PC-3 (cell line): ENCODE data around the gene CDC34. TPM values are rescaled to one million over a fixed set of nuclear protein-coding genes. Genes with fewer than 3 reads are reported as not detected.

Experiments
- ATAC-seq: fragments of 200-7000 bp; cut with Tn5 transposase; 2 replicates; pipeline ENCODE4 v1.9.1; 2020; ENCODE audit warnings: mild to moderate bottlenecking, moderate library complexity
- BruUV-seq: library from RNA; stranded (reverse); fragments of 400-500 nt; replicated peaks from 2 replicates; lab custom pipeline; 2021; lab: Mats Ljungman, UMichigan
- CTCF ChIA-PET: fragments of 300-600 bp; sonication (Branson Sonifier 250); formaldehyde crosslinking; loops from one replicate; lab custom pipeline; 2022; ENCODE audit warnings: antibody characterized with exemption; lab: Charles Lee
- POLR2A ChIA-PET: fragments of 300-600 bp; sonication (Branson Sonifier 250); formaldehyde crosslinking; loops from one replicate; lab custom pipeline; 2022; ENCODE audit warnings: antibody characterized with exemption; ENCODE audit not compliant: unreplicated experiment; lab: Charles Lee
- DNase-seq: peaks from one replicate; pipeline ENCODE4 v3.0.0-alpha.2; 2015
- H2AFZ ChIP-seq: fragments of 300-600 bp; sonication (generic); 2 replicates; pipeline ENCODE4 v1.6.0; 2016; ENCODE audit warnings: antibody characterized with exemption, low read length
- H3F3A ChIP-seq: fragments of 300-600 bp; sonication (generic); one replicate; pipeline ENCODE4 v1.6.0; 2017; ENCODE audit warnings: antibody characterized with exemption, low read length, control low read depth, mild to moderate bottlenecking; ENCODE audit not compliant: unreplicated experiment
- H3K27ac ChIP-seq: fragments of 300-600 bp; sonication (generic); 2 replicates; pipeline ENCODE4 v1.5.1; 2016; ENCODE audit warnings: mild to moderate bottlenecking, low read length
- H3K27me3 ChIP-seq: fragments of 300-600 bp; sonication (generic); 2 replicates; pipeline ENCODE4 v1.6.1; 2016; ENCODE audit warnings: low read length, mixed read lengths
- H3K36me3 ChIP-seq: fragments of 300-600 bp; sonication (generic); 2 replicates; pipeline ENCODE4 v1.6.1; 2016; ENCODE audit warnings: low read depth, mixed run types, low read length, mixed read lengths
- H3K4me1 ChIP-seq: fragments of 300-600 bp; sonication (generic); 2 replicates; pipeline ENCODE4 v1.5.1; 2016; ENCODE audit warnings: low read length; ENCODE audit not compliant: insufficient read depth
- H3K4me2 ChIP-seq: fragments of 300-600 bp; sonication (generic); 2 replicates; pipeline ENCODE4 v1.6.0; 2016; ENCODE audit warnings: low read length
- H3K4me3 ChIP-seq: fragments of 300-600 bp; sonication (generic); 2 replicates; pipeline ENCODE4 v1.5.1; 2016; ENCODE audit warnings: mild to moderate bottlenecking, low read length, mixed read lengths
- H3K79me2 ChIP-seq: fragments of 300-600 bp; sonication (generic); 2 replicates; pipeline ENCODE4 v1.6.1; 2017; ENCODE audit warnings: low read length, mixed read lengths
- H3K9ac ChIP-seq: fragments of 300-600 bp; sonication (generic); 2 replicates; pipeline ENCODE4 v1.6.0; 2016; ENCODE audit warnings: mild to moderate bottlenecking, low read length
- H3K9me2 ChIP-seq: fragments of 300-600 bp; sonication (generic); replicated peaks from 2 replicates; pipeline ENCODE4 v1.6.1; 2016; ENCODE audit warnings: mixed run types, low read length, mixed read lengths
- H3K9me3 ChIP-seq: fragments of 300-600 bp; sonication (generic); 2 replicates; pipeline ENCODE4 v1.6.1; 2016; ENCODE audit warnings: low read length, mixed read lengths
- H4K20me1 ChIP-seq: fragments of 300-600 bp; sonication (generic); 2 replicates; pipeline ENCODE4 v1.6.1; 2016; ENCODE audit warnings: low read length, mixed read lengths
- EZH2 ChIP-seq: fragments of 300-600 bp; sonication (generic); IDR thresholded peaks from one replicate; pipeline ENCODE4 v1.6.1; 2017; ENCODE audit warnings: antibody characterized with exemption, mild to moderate bottlenecking, low read length; ENCODE audit not compliant: unreplicated experiment
- EZH2phosphoT487 ChIP-seq: fragments of 300-600 bp; sonication (generic); IDR thresholded peaks from 2 replicates; pipeline ENCODE4 v1.6.1; 2018; ENCODE audit warnings: mild to moderate bottlenecking, antibody characterized with exemption, low read length, borderline replicate concordance
- intact Hi-C: fragments of 100-400 bp; cut with micrococcal nuclease; formaldehyde crosslinking; loops from 2 replicates; pipeline ENCODE4 v1.9.0; 2023
- total RNA-seq: library from RNA; depleted of rRNA; stranded (reverse); fragments of >200 nt; gene quantifications from 2 replicates; pipeline ENCODE4 v1.2.3, GENCODE V29; 2014
- TF ChIP-seq, protein P1 (sequence below): fragments of 300-600 bp; sonication (generic); conservative IDR thresholded peaks from 2 replicates; pipeline ENCODE4 v1.5.1; 2017; ENCODE audit warnings: antibody characterized with exemption, low read depth, mild to moderate bottlenecking, low read length

CDC34 gene
- total RNA-seq, 1 experiment from 2014 or later, result 119 TPM

DNA sequence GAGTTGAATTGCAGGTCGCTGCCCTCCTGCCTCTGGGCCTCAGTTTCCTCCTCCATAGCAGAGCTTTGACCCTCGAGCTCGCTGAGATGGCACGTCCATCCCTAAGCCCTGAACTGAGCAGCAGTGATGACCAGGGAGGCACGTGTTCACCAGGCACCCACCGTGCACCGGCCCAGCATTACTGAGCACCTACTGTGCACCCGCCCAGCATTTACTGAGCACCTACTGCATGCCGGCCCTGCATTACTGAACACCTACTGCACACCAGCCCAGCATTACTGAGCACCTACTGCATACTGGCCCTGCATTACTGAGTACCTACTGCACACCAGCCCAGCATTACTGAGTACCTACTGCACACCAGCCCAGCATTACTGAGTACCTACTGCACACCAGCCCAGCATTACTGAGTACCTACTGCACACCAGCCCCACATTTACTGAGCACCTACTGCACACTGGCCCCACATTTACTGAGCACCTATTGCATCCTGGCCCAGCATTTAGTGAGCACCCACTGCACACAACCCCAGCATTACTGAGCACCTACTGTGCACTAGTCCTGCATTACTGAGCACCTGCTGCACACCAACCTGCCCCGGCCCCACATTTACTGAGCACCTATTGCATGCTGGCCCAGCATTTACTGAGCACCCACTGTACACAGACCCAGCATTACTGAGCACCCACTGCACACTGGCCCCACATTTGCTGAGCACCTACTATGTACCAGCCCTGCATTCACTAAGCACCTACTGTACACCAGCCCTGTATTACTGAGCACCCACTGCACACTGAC, 18.0 kb upstream of the CDC34 start:
- Histone ChIP-seq H2AFZ (no peak overlapping the region), H3K9ac (no peak overlapping the region), H3K9me2 (no peaks in the 10 kb centered on the region), H4K20me1 (no peaks in the 10 kb centered on the region), H3K27ac (no peak overlapping the region), H3K4me3 (no peak overlapping the region), H3F3A (no peaks in the 10 kb centered on the region), H3K79me2 (peaks cover 4% of the 10 kb centered on the region), H3K36me3 (no peaks in the 10 kb centered on the region; the same call in 1 of the 2 replicates), H3K9me3 (no peaks in the 10 kb centered on the region), H3K27me3 (no peaks in the 10 kb centered on the region), H3K4me1 (0 out of 2 replicates have a peak, but pooled peaks cover 2% of the 10 kb centered on the region), H3K4me2 (no peak overlapping the region)
- POLR2A ChIA-PET, result no interaction called here
- no peak for DNase-seq
- no peak for ATAC-seq
- TF ChIP-seq EZH2, result no peak
- TF ChIP-seq EZH2phosphoT487, result no peak
- TF ChIP-seq, protein P1, sequence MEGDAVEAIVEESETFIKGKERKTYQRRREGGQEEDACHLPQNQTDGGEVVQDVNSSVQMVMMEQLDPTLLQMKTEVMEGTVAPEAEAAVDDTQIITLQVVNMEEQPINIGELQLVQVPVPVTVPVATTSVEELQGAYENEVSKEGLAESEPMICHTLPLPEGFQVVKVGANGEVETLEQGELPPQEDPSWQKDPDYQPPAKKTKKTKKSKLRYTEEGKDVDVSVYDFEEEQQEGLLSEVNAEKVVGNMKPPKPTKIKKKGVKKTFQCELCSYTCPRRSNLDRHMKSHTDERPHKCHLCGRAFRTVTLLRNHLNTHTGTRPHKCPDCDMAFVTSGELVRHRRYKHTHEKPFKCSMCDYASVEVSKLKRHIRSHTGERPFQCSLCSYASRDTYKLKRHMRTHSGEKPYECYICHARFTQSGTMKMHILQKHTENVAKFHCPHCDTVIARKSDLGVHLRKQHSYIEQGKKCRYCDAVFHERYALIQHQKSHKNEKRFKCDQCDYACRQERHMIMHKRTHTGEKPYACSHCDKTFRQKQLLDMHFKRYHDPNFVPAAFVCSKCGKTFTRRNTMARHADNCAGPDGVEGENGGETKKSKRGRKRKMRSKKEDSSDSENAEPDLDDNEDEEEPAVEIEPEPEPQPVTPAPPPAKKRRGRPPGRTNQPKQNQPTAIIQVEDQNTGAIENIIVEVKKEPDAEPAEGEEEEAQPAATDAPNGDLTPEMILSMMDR, result no peak
- intact Hi-C loops, result no loop called here
- CTCF ChIA-PET, result no interaction called here
- no TSS peak for BruUV-seq

DNA sequence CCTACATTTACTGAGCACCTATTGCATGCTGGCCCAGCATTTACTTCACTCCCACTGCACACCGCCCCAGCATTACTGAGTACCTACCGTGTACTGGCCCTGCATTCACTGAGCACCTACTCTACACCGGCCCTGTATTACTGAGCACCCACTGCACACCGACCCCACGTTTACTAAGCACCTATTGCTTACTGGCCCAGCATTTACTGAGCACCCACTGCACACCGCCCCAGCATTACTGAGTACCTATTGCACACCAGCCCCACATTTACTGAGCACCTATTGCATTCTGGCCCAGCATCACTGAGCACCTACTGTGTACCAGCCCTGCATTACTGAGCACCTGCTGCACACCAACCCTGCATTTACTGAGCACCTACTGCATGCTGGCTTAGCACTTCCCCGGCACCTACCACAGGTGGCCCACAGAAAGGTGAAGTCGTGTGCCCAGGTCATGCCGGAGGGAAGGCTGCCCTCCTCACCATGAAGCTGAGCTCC, 17.3 kb upstream of the CDC34 start:
- CTCF ChIA-PET, result no interaction called here
- POLR2A ChIA-PET, result no interaction called here
- Histone ChIP-seq H3F3A (no peaks in the 10 kb centered on the region), H3K9me2 (no peaks in the 10 kb centered on the region), H2AFZ (no peak overlapping the region), H3K27me3 (no peaks in the 10 kb centered on the region), H3K79me2 (no peaks in the 10 kb centered on the region), H3K36me3 (no peaks in the 10 kb centered on the region; the same call in 1 of the 2 replicates), H3K4me2 (no peak overlapping the region), H3K9ac (no peak overlapping the region), H3K4me3 (no peak overlapping the region), H3K27ac (no peak overlapping the region), H3K4me1 (no peaks in the 10 kb centered on the region), H3K9me3 (no peaks in the 10 kb centered on the region), H4K20me1 (no peaks in the 10 kb centered on the region)
- no peak for TF ChIP-seq EZH2
- TF ChIP-seq, protein P1, result no peak
- TF ChIP-seq EZH2phosphoT487, result no peak
- BruUV-seq, result no TSS peak
- DNase-seq (no peak), ATAC-seq (no peak)
- intact Hi-C loops, result no loop called here
